MM.1S (cell line): ENCODE measurements around the gene UTS2B.
A peak's percentile ranks its signal among the peaks of the same experiment; 100 is the strongest.

Source experiments
- DNase-seq: peaks from one replicate; pipeline ENCODE4 v3.0.0-alpha.2; 2015
- H2AFZ ChIP-seq: fragments of 300-600 bp; sonication (generic); 2 replicates; pipeline ENCODE4 v1.6.0; 2016; ENCODE audit warnings: antibody characterized with exemption, low read length
- H3F3A ChIP-seq: fragments of 300-600 bp; sonication (generic); 2 replicates; pipeline ENCODE4 v1.6.1; 2016; ENCODE audit warnings: mild to moderate bottlenecking, antibody characterized with exemption, low read length, moderate library complexity, mixed read lengths; ENCODE audit not compliant: insufficient read depth
- H3K27ac ChIP-seq: fragments of 300-600 bp; sonication (generic); 2 replicates; pipeline ENCODE4 v1.5.1; 2016; ENCODE audit warnings: mild to moderate bottlenecking, low read length
- H3K27me3 ChIP-seq: fragments of 300-600 bp; sonication (generic); replicated peaks from 2 replicates; pipeline ENCODE4 v1.6.0; 2016; ENCODE audit warnings: low read length; ENCODE audit not compliant: insufficient read depth
- H3K36me3 ChIP-seq: fragments of 300-600 bp; sonication (generic); replicated peaks from 2 replicates; pipeline ENCODE4 v1.6.1; 2016; ENCODE audit warnings: mild to moderate bottlenecking, low read length, mixed read lengths; ENCODE audit not compliant: insufficient read depth
- H3K4me1 ChIP-seq: fragments of 300-600 bp; sonication (generic); 2 replicates; pipeline ENCODE4 v1.6.1; 2016; ENCODE audit warnings: low read length, mixed read lengths
- H3K4me2 ChIP-seq: fragments of 300-600 bp; sonication (generic); 2 replicates; pipeline ENCODE4 v1.6.0; 2016; ENCODE audit warnings: low read depth, low read length
- H3K4me3 ChIP-seq: fragments of 300-600 bp; sonication (generic); 2 replicates; pipeline ENCODE4 v1.5.1; 2016; ENCODE audit warnings: low read length, mixed read lengths
- H3K79me2 ChIP-seq: fragments of 300-600 bp; sonication (generic); 2 replicates; pipeline ENCODE4 v1.6.1; 2016; ENCODE audit warnings: mixed run types, low read length, mixed read lengths
- H3K9ac ChIP-seq: fragments of 300-600 bp; sonication (generic); 2 replicates; pipeline ENCODE4 v1.6.1; 2016; ENCODE audit warnings: low read length, mixed read lengths
- H3K9me2 ChIP-seq: fragments of 300-600 bp; sonication (generic); replicated peaks from 2 replicates; pipeline ENCODE4 v1.6.1; 2016; ENCODE audit warnings: mild to moderate bottlenecking, low read length, mixed read lengths; ENCODE audit not compliant: insufficient read depth
- H3K9me3 ChIP-seq: fragments of 300-600 bp; sonication (generic); replicated peaks from 2 replicates; pipeline ENCODE4 v1.6.1; 2016; ENCODE audit warnings: mild to moderate bottlenecking, low read length, mixed read lengths; ENCODE audit not compliant: insufficient read depth
- H4K20me1 ChIP-seq: fragments of 300-600 bp; sonication (generic); 2 replicates; pipeline ENCODE4 v1.6.1; 2016; ENCODE audit warnings: mild to moderate bottlenecking, low read length, moderate library complexity, mixed read lengths; ENCODE audit not compliant: insufficient read depth
- CTCF ChIP-seq: fragments of 300-600 bp; sonication (generic); IDR thresholded peaks from 2 replicates; pipeline ENCODE4 v1.5.1; 2016; ENCODE audit warnings: antibody characterized with exemption, low read length, mixed read lengths
- EZH2 ChIP-seq: fragments of 300-600 bp; sonication (generic); optimal IDR thresholded peaks from 2 replicates; pipeline ENCODE3; 2017; ENCODE audit warnings: low read depth, mild to moderate bottlenecking, antibody characterized with exemption, low read length, mixed read lengths
- EZH2phosphoT487 ChIP-seq: fragments of 300-600 bp; sonication (generic); IDR thresholded peaks from 2 replicates; pipeline ENCODE4 v1.6.1; 2018; ENCODE audit warnings: antibody characterized with exemption, low read length

UTS2B gene

GRCh38 chr3:191345334-191345733 is 15.0 kb upstream of the UTS2B start:
- no peaks in the 10 kb centered on the region for H4K20me1 ChIP-seq
- no peak overlapping the region for H3K4me3 ChIP-seq

DNA sequence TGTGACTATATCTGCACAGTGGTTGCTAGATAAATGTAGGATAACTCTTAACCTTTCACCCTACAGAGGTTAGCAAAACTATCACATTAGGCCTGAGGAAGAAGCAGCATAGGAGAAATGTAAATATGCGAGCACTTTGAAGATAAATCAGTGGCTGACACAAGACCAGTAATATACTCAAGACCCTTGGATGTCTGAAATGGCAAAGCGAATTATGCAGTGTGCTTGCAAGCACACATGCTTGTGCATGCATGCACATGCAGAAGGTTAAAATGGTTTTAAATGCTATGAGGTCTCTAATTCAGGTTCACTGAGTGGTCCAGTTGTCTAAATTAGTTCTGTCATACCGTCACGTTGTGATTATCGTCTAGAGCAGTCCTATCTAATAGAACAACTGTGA is 13.6 kb upstream of the UTS2B start:
- Histone ChIP-seq H3K27ac (no peak overlapping the region), H4K20me1 (no peaks in the 10 kb centered on the region)

More at GRCh38 chr3:191345334-191345733, 15.0 kb upstream of the UTS2B start:
- no peak for DNase-seq
- Histone ChIP-seq H3K4me1 (peaks cover 14% of the 10 kb centered on the region), H3K27me3 (no peaks in the 10 kb centered on the region), H3K9ac (no peak overlapping the region), H3K27ac (no peak overlapping the region), H3F3A (no peaks in the 10 kb centered on the region), H3K4me2 (peak overlapping the region; percentile 31; the same call in 1 of the 2 replicates), H2AFZ (no peak overlapping the region), H3K36me3 (no peaks in the 10 kb centered on the region), H3K9me2 (no peaks in the 10 kb centered on the region), H3K9me3 (no peaks in the 10 kb centered on the region), H3K79me2 (peaks cover 99% of the 10 kb centered on the region)
- no peak for TF ChIP-seq EZH2phosphoT487
- TF ChIP-seq CTCF, result no peak
- no peak for TF ChIP-seq EZH2

GRCh38 chr3:191343115-191343514 is 12.8 kb upstream of the UTS2B start:
- Histone ChIP-seq H3F3A (no peaks in the 10 kb centered on the region), H3K9me2 (no peaks in the 10 kb centered on the region), H3K27ac (no peak overlapping the region), H3K27me3 (no peaks in the 10 kb centered on the region), H3K9ac (no peak overlapping the region), H3K36me3 (no peaks in the 10 kb centered on the region), H3K79me2 (peaks cover 99% of the 10 kb centered on the region), H3K4me3 (no peak overlapping the region), H3K4me2 (no peak overlapping the region), H4K20me1 (no peaks in the 10 kb centered on the region), H2AFZ (no peak overlapping the region), H3K4me1 (peaks cover 14% of the 10 kb centered on the region), H3K9me3 (no peaks in the 10 kb centered on the region)
- TF ChIP-seq EZH2phosphoT487 (no peak), CTCF (no peak), EZH2 (no peak)
- DNase-seq, result no peak

More for the DNA sequence above, 13.6 kb upstream of the UTS2B start:
- Histone ChIP-seq H3K9me2 (no peaks in the 10 kb centered on the region), H3K27me3 (no peaks in the 10 kb centered on the region), H2AFZ (no peak overlapping the region), H3K36me3 (no peaks in the 10 kb centered on the region), H3K4me1 (peaks cover 14% of the 10 kb centered on the region), H3F3A (no peaks in the 10 kb centered on the region), H3K4me2 (no peak overlapping the region), H3K4me3 (no peak overlapping the region), H3K9ac (no peak overlapping the region), H3K9me3 (no peaks in the 10 kb centered on the region), H3K79me2 (peaks cover 99% of the 10 kb centered on the region)
- no peak for DNase-seq
- TF ChIP-seq EZH2phosphoT487 (no peak), CTCF (no peak), EZH2 (no peak)
